Posterior vena cava (tissue), 2 donors: ENCODE results near the gene PTPRN2. TPM values are rescaled to one million over a fixed set of nuclear protein-coding genes. Genes with fewer than 3 reads are reported as not detected.
A peak's percentile ranks its signal among the peaks of the same experiment; 100 is the strongest.
"Not testable (repeated sequence)": the region's sequence is repeated elsewhere in the genome, so short reads cannot be mapped to it uniquely, and the experiment has no call there.

Experiments
- DNase-seq: peaks from one replicate; pipeline ENCODE4 v3.0.0-alpha.2; 2020; ENCODE audit warnings: low spot score
- intact Hi-C, 2 donors: fragments of 100-400 bp; cut with DNase I; formaldehyde crosslinking; loops; one replicate each; pipeline versions ENCODE4 v1.14.1 to v1.14.2; 2022 to 2023
- total RNA-seq, 2 donors: library from RNA; stranded (reverse); fragmentation: NEBNext Ultra II Directional; extraction: Animal tissue kit (Norgen Biotek cat#: 25700); gene quantifications; one replicate each; pipeline ENCODE4 v1.2.1, GENCODE V29; 2021
- donor health status: DM: yes; HTN: yes; CAD: no.
- donor health status: DM: yes; HTN: yes; CAD: no.

Gene PTPRN2
- total RNA-seq, 2 donors from 2014 or later = 1.6 to 2.8 TPM

DNA sequence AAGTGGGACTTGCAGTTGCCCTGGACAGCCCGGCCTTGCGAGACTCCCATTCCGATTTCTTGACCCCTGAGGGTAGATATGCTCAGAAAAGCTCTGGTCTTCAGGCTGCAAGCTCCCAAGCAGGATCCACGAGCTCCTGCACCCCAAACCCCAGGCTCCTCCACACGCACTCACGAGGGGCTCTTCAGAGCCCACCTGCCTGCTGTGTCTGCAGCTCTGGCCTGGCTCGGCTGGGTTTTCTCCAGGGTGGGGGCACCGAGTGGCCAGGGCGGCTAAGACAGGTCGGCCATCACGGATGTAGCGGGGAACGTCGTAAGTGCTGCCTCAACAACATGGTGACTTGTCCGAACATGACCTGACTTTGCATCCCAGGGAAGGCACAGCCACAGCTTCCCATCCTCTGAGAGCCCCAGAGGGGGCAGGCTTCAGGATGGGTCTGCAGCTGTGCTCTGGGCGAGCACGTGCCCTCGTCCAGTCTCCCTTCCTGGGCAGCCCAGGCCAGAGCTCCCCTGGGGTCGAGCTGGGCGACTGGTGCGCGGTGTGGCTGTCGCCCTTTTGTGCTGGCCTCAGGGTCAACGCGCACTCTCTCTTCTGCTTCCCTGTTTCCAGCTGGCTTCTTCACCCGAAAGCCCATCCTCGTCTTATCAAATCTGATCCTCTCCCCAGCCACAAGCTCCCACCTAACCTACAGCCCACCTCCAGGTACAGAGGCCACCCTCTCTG lies 835.5 kb downstream of the PTPRN2 start:
- DNase-seq = peak; percentile 58
- intact Hi-C loops = no loop called here

DNA sequence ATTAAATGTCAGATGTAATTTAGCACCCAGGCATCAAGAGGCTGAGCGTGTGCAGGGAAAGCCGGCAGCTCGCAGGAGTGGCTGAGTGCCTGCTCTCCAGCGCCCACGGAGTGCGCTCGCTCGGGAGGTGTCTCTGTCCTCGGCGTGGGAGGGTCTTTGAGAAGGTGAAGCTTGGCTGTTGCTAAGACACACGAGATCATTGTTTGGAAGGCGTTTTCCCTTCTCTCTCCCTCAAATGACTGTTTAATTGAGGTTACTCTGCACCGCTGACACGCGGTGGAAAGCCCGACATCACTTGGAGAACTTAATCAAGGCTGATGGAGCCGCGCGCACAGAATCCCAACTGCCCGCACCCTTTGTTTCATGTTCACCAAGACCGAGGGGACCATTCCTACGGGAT lies 836.2 kb downstream of the PTPRN2 start:
- DNase-seq = peak; percentile 60
- intact Hi-C loops = no loop called here

DNA sequence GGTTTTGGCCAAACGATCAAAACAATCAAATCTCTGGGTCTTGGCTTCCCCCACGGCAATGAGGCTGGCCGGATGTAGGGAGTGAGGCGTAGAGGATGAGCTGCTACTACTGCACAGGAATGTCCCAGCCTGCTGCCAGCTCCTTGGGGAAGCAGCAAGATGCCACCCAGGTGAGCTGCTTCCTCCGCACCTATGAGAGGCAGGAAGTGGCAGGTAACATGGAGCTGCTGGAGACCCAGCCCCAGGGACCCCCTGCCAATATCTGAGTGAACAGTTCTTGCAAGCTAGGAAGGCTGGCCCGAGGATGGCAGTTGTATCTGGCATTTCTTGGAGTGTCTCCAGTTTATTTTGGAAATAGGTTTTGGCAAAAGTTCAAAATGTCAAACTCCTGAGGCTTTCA lies 837.3 kb downstream of the PTPRN2 start:
- intact Hi-C loops = no loop called here
- no peak for DNase-seq

DNA sequence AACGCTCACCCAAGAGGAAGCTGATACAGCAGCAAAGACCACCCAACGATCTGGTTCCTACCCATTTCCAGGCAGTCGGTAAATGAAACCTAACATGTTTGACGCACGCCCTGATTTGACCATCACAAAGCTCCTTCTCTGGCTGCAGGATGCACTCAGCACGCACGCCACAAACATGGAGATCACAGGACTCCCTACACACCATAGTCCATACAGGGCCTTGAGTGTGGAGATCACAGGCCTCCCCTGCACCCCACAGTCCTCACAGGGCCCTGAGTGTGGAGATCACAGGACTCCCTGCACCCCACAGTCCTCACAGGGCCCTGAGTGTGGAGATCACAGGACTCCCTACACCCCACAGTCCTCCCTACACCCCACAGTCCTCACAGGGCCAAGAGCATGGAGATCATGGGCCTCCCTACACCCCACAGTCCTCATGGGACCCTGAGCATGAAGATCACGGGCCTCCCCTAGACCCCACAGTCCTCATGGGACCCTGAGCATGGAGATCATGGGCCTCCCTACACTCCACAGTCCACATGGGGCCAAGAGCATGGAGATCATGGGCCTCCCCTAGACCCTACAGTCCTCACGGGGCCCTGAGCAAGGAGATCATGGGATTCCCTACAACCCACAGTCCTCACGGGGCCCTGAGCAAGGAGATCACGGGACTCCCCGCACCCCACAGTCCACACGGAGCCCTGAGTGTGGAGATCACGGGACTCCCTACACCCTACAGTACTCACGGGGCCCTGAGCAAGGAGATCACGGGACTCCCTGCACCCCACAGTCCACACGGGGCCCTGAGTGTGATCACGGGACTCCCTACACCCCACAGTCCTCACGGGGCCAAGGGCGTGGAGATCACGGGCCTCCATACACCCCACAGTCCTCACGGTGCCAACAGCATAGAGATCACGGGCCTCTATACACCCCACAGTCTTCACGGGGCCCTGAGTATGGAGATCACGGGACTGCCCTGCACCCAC lies 841.6 kb downstream of the PTPRN2 start:
- peak; percentile 51 for DNase-seq

DNA sequence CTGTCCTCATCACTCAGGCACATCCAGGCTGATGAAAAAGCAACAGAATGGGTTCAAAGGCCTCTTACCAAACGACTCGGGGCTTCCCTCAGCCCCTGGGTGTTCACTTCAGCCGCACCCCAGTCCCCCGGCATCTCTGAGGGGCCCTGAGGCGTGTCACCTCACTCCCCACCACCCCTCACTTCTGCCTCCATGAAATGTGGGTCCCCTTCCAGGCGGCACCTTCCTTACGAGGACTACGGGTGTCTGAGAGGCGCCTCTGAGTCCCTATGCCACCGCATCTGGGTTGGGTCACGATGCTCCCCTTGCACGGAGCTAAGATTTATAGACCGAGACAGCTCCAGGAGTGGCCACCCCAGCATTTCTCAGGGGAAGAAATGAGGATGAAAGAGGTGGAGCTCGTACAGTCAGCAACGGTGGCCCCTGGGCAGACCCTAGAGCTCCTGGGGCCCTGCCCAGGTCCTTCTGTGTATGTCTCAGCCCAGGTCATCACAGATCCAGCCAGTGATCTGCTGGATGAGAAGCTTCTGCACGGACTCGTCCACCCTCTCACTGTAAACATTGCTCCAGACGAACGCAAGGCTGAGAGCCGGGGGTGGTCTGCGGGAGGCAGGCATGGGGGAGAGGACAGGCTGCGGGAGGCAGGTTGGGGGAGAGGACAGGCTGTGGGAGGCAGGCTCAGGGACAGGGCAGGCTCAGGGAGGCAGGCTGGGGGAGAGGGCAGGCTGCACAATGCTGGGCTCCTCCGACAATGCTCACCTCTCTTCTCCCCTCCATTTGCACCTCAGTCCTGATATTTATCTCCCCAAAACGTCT lies 842.6 kb downstream of the PTPRN2 start:
- DNase-seq = peak; percentile 60
- intact Hi-C loops = no loop called here

More for the DNA sequence above, 841.6 kb downstream of the PTPRN2 start:
- intact Hi-C loops = no loop called here

DNA sequence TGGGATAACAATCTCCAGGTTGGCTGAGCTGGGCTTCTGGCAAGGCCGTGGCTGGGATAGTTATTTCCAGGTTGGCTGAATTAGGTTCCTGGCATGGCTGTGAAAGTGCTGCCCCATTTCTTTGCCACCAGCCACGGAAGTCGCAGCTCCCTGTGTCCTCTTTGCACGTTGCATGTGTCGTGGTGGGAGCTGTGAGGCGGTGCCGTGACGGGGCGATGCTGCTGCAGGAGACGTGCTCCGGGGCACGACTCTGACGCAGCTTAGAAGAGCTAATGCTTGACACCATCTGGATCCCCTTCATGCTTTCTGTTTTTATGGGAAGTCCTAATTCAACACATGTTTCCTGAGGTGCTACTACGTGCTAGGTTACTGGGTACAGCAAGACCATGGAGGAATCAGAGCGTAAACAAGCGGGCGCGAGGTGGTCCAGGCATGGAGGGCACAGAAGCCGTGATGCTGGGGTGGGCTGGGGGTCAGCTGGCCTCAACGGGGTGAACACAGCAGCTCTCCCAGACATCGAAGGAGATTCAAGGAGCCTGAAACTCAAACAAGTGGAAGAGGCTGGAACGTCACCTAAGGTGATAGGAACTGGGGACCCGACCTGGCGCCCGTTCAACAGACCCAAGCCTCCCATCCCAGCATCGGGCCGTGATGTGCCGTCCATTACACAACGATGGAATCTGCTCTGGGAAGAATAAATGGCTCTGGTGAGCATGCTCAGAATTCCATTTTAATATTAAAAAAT lies 843.7 kb downstream of the PTPRN2 start:
- peak; percentile 69 for DNase-seq
- intact Hi-C loops = no loop called here

DNA sequence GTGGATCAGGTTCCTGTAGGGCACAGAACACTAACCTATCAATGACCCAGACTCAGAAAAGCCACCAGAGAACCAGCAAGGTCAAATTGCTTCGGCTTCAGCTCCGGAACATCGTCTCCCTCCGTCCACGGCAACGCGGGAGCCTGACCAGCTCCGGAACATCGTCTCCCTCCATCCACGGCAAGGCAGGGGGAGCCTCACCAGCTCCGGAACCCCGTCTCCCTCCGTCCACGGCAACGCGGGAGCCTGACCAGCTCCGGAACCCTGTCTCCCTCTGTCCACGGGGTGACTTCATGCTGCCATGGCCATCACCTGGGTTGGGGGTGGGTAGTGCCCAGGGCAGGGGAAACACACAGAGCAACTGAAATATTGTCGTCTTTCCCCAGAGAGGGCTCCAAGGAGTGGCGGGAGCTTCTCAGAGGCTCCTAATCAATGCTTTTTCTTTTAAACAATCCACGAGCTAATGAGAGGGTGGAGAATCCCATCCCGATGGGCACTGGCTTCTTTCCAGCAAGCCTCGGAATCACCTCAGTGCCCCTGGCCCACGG lies 847.3 kb downstream of the PTPRN2 start:
- peak; percentile 42 for DNase-seq
- intact Hi-C loops = no loop called here

DNA sequence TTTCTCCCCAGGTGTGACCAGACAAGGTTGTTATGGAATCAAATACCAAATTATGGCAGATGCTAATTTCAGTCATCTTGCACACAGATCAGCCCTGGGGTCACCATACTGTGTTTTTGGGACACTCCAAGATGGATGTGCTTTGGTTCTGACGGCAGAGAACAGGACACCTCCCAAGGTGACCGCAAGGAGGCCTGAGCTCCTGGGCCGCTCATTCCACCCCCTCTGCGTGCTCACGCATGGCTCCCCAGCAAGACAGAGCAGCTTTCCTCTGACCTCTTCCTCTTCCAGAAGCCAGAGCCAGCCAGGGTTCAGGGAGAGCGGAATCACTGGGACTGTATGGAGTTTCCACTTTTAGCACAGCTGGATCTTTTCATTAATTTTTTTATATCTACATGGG lies 848.0 kb downstream of the PTPRN2 start:
- intact Hi-C loops = no loop called here
- DNase-seq = peak; percentile 25

DNA sequence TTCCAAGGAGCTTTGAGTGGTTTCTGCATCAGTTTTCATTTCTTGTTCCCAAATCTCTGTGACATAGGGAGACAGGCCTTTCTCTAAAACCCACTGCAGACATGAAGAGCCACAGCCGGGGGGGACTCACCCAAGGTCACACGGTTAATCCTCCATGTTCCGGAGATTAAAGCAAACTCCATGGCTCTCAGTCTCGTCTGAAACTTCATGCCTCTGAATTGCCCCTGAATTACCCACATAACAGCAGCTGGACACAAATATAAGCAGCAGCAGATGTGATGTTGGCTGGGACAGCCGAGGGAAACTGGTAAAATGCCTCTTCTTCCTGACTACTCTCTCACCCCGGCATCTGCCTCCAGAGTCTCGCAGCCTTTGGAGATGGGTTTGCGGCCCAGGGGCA lies 848.6 kb downstream of the PTPRN2 start:
- intact Hi-C loops = no loop called here
- DNase-seq = no peak

DNA sequence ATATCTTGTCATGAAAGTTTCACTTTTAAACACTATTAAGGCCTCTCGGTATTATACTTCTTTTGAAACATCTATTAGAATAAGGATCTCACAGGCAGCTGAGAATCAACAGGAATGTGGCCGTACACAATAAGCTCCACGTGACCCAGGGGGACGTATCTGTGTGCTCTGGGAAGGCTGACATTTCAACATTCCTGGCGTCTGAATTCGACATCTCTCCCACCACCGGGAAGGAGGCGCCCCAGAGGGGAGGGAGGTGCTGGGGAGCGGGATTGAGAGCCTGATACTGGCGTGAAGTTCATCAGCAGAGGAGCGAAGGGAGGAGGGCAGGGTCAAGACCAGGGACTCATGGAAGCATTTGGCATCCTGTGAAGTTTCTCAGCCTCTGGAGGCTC lies 849.6 kb downstream of the PTPRN2 start:
- intact Hi-C loops = no loop called here
- DNase-seq = no peak

DNA sequence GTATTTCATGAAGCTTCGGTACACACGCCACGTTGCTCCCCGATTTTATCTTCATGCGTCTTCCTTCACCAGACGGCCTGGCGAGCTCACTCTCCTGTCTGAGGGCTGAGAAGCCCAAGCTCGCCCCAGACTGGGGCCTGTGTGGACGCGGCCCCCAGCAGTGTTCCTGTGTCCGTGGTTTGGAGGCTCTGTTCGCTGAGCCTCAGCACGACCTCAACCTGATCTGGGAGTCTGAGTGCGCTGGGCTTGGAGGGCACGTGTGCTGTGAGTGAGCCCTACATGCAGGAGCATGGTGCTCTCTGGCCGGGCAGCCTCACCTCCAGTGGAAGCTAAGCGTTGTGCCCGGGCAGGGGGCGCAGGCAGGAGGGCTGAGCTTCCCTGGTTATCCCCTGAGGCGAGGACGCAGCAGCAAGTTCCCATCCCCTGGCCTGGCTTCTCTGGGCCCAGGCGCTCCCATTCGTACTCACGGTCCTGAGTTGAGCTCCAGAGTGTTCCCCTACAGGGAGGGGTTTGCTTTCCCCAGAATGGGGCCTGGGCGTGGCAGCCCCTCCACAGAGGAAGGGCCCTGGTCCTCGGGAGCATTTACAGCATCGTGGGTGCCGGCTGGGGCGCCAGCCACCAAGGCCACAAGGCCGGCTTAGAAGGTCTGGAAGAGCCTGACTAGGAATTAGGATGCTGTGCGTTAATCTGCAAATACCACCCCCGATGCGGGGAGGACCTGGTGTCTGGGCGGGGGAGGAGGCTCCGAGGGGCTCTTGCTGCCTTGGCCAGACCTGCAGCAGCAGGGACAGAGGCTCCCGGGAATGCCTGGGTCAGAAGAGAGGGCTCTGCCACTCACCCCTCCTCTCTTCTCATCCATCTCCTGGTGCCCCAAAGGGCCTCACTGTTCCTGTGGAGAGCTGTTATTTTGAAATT lies 850.2 kb downstream of the PTPRN2 start:
- intact Hi-C loops = no loop called here
- no peak for DNase-seq

DNA sequence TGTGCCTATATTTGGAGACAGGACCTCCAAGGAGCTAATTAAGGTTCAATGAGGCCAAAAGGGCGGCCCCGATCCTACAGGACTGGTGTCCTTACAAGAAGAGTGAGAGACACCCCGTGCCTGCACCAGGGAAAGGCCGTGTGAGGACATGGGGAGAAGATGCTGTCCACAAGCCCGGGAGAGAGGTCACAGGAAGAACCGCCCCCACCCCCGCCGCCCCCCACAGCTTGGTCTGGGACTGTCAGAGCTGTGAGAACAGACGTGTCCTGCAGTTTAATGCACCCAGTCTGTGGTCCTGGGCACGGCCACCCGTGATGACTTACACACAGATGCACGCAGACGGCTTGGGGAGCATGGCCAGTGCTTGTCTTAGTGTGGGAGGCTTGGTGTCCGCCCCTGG lies 851.3 kb downstream of the PTPRN2 start:
- intact Hi-C loops = no loop called here
- DNase-seq = no peak

DNA sequence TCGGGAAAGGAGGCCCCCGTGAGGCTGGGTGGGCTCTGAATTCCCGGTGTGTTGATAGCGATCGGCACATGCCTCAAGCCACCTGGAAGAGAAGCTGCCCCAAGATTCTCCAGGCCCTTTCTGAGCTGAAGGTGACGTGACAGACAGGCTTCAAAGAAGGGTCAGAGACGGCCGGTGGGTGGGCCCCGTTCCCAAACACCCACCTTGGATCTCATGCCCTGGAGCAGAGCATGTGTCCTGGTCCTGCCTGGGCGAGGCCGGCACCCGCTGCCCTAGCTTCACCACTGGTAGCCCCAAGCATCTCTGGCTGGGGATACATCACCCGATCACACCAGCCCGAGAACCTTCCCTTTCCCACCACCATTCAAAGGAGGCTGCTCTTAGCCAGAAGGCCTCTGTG lies 851.8 kb downstream of the PTPRN2 start:
- no peak for DNase-seq
- intact Hi-C loops = loop anchor here in 1 of 2 donors (2.0 kb wide), 1 partner anchor 65 kb away; no protein-coding TSS in a partner anchor

DNA sequence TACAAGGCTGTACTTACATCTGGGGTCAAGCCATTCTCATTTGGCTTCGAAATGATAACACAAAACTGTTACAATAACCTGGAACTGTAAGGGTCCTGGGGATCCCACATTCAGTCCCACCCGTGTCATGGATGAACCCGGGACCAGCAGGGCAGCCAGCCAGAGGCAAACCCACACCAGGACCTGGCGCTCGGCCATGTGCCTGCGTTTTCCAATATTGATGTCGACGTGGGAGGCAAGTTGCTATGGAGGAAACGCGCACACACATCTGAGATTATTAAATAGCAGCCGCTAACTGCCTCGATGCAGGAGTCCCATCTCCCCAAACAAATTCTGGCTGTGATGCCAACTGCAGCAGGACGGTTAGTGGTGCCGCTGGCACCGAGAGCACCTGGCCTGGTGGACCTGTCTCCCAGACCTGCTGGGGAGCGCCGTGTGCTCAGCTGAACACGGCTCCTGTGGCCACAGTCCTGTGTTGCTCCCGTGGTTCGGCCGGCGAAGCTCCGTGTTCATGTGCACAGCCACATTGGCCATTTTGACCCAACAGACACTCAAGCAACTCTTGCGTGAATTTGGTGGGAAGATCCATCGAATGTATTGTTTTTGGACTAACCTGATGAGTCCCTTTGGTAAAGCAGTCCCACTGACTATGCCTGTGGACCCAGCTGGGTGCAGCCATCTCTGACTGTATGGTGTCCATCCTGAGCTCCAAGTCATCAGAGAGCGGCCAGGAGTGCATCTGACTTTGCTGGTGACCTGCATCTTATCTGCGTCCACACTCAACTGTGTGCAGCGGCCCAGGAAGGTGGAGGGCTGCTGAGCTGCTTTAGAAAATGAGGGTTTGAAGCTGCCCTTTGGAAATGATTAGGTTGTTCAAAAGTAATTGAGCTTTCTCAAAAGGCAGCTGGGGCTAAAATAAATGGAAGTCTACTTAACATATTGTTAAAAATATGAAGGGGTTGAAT lies 852.7 kb downstream of the PTPRN2 start:
- DNase-seq = no peak
- intact Hi-C loops = loop anchor here in 1 of 2 donors (2.0 kb wide), 1 partner anchor 66 kb away; no protein-coding TSS in a partner anchor

DNA sequence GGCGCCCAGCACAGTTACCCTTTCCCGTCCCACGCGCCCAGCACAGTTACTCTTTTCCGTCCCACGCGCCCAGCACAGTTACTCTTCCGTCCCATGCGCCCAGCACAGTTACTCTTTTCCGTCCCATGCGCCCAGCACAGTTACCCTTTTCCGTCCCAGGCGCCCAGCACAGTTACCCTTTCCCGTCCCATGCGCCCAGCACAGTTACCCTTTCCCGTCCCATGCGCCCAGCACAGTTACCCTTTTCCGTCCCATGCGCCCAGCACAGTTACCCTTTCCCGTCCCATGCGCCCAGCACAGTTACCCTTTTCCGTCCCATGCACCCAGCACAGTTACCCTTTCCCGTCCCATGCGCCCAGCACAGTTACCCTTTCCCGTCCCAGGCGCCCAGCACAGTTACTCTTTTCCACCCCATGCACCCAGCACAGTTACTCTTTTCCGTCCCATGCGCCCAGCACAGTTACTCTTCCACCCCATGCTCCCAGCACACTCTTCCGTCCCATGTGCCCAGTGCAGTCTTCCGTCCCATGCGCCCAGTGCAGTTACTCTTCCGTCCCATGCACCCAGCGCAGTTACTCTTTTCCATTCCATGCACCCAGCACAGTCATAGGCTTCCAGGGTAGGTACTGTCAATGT lies 853.7 kb downstream of the PTPRN2 start:
- DNase-seq = not testable (repeated sequence)
- intact Hi-C loops = loop anchor here in 1 of 2 donors (2.0 kb wide), 1 partner anchor 67 kb away; no protein-coding TSS in a partner anchor

DNA sequence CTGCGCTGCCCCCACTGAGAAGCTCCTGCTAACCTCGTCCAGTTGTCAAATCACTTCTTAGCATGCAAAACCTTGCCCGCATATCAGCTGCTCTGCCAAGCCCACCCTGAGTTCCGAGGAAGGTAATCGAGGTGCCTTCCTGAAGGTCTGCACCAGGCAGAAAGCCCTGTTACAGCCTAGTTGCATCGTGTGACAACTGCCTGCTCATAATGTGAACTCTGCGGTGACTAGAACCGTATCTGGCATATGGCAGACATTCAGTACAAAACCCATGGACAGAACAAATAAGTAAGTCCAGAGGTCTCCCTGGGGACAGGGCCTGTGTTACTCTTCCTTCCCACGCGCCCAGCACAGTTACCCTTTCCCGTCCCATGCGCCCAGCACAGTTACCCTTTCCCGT lies 856.5 kb downstream of the PTPRN2 start:
- intact Hi-C loops = no loop called here
- DNase-seq = no peak
